ENCODE results near the gene DLG5.
"Not testable (repeated sequence)": the region's sequence is repeated elsewhere in the genome, so short reads cannot be mapped to it uniquely, and the experiment has no call there.

DLG5 gene

GRCh38 chr10:77789016-77789415 lies 137.5 kb downstream of the DLG5 start:
- no peak for DNase-seq

GRCh38 chr10:77788496-77789010 lies 138.0 kb downstream of the DLG5 start:
- DNase-seq, result no peak

- no peak for DNase-seq
These were observed 139.1 kb downstream of the DLG5 start for GRCh38 chr10:77787440-77787839.

- DNase-seq, result no peak
These were observed 141.7 kb downstream of the DLG5 start for GRCh38 chr10:77784856-77785255.

GRCh38 chr10:77782328-77783061 lies 144.1 kb downstream of the DLG5 start:
- no peak for DNase-seq

- DNase-seq, result no peak
These were observed 144.9 kb downstream of the DLG5 start for GRCh38 chr10:77781451-77782327.

GRCh38 chr10:77780180-77780579 lies 146.4 kb downstream of the DLG5 start:
- DNase-seq, result no peak

GRCh38 chr10:77776487-77776886 lies 150.1 kb downstream of the DLG5 start:
- DNase-seq, result no peak

- no peak for DNase-seq
These were observed 151.6 kb downstream of the DLG5 start for GRCh38 chr10:77774940-77775391.

- no peak for DNase-seq
These were observed 152.7 kb downstream of the DLG5 start for GRCh38 chr10:77773631-77774426.

- DNase-seq, result not testable (repeated sequence)
These were observed 153.5 kb downstream of the DLG5 start for GRCh38 chr10:77772852-77773600.

GRCh38 chr10:77771851-77772250 lies 154.7 kb downstream of the DLG5 start:
- no peak for DNase-seq

- DNase-seq, result no peak
These were observed 155.1 kb downstream of the DLG5 start for GRCh38 chr10:77771450-77771849.

- no peak for DNase-seq
These were observed 155.7 kb downstream of the DLG5 start for GRCh38 chr10:77770868-77771175.

GRCh38 chr10:77770081-77770867 lies 156.3 kb downstream of the DLG5 start:
- no peak for DNase-seq

GRCh38 chr10:77768039-77768438 lies 158.5 kb downstream of the DLG5 start:
- DNase-seq, result no peak

GRCh38 chr10:77763453-77764430 lies 162.8 kb downstream of the DLG5 start:
- DNase-seq, result no peak

GRCh38 chr10:77758406-77758805 lies 168.1 kb downstream of the DLG5 start:
- not testable (repeated sequence) for DNase-seq

- peak; percentile 40 for DNase-seq
These were observed 170.0 kb downstream of the DLG5 start for GRCh38 chr10:77756319-77757232.
